GM10266 (cell line): ENCODE measurements around the gene CATSPERD.

ENCODE experiments used
- DNase-seq: peaks from one replicate; pipeline ENCODE4 v3.0.0; 2012; ENCODE audit errors: extremely low spot score
- TF ChIP-seq, protein P1 (sequence below): IDR thresholded peaks from 2 replicates; pipeline ENCODE4 v1.5.1; 2012; ENCODE audit warnings: mild to moderate bottlenecking, low read depth; ENCODE audit not compliant: control insufficient read depth, insufficient read depth; ENCODE audit errors: missing control alignments

CATSPERD gene

DNA sequence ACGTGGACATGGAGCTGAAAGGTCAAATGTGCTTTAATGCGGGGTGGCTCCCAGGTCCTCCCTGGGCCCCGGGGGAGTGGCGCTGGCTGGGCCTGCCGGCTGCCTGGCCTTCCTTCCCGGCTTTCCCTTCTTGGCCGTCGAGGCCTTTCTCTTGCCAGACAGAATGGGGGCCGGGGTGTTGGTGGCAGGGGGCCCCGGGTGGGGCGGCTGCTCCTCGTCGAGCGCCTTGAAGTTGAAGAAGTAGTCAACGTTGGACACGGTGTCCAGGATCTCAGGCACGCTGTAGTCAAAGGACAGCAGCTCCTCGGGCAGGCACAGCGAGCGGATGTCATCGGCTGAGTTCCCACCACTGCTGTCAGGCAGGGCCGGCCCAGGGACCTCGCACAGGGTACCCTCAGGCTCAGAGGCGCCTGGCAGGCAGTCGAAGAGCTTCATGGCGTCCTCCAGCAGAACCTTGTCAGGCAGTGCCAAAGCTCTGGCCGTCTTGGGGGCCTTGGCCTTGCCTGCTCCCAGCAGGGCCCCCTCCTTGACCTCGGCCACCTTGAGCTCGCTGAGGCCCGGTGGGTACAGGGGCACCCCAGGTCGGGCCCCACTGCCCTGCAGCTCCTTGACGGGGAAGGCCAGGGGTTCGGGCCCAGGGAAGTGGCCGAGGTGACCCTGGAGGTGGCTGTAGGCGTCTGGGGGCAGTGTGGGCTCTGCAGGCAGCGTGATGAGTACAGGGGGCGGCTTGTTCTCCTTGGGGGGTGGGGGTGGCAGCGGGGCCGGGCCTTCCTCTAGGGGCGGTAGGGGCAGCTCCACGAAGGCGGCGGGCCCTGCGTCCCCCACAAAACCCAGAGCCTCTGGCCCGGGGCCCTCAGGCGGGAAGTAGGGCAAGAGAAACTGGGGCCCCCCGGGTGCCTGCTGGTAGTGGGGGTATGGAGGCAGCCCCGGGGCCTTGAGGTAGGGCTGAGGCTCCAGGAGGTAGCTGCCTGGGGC lies 62.8 kb downstream of the CATSPERD start:
- TF ChIP-seq, protein P1, sequence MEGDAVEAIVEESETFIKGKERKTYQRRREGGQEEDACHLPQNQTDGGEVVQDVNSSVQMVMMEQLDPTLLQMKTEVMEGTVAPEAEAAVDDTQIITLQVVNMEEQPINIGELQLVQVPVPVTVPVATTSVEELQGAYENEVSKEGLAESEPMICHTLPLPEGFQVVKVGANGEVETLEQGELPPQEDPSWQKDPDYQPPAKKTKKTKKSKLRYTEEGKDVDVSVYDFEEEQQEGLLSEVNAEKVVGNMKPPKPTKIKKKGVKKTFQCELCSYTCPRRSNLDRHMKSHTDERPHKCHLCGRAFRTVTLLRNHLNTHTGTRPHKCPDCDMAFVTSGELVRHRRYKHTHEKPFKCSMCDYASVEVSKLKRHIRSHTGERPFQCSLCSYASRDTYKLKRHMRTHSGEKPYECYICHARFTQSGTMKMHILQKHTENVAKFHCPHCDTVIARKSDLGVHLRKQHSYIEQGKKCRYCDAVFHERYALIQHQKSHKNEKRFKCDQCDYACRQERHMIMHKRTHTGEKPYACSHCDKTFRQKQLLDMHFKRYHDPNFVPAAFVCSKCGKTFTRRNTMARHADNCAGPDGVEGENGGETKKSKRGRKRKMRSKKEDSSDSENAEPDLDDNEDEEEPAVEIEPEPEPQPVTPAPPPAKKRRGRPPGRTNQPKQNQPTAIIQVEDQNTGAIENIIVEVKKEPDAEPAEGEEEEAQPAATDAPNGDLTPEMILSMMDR = no peak
- no peak for DNase-seq

DNA sequence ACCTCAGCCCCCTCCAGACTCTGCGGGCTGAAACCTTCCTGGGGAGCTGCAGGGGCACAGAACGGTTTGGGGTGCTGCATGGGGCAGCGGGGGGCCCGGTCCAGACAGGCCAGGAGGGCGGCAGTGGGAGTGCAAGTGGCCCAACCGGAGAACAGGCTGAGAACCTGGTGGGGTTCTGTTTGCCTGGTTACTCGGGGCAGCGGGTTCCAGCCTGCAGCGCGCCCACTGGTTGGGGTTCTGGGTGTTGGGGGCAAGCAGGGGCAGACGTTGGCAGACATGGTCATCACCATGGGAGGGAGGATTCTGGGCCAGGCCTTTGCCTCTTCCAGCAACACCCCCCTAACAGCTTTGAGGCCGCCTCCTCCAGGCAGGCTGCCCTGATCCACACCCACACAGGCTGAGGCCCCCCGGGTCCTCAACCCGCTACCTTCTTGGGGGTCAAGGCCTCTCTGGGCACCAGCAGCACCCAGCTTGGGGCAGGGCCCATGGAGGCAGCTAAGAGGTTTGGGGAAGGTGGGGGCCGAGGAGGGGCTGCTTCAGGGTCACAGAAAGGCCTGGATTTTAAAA lies 64.2 kb downstream of the CATSPERD start, which contains the start of gene PRR22:
TSS of gene PRR22 (minus strand) at position 166 of the 567 bp plus-strand sequence. CDS start at position 80, 86 bp downstream.
- TF ChIP-seq, protein P1 = no peak

DNA sequence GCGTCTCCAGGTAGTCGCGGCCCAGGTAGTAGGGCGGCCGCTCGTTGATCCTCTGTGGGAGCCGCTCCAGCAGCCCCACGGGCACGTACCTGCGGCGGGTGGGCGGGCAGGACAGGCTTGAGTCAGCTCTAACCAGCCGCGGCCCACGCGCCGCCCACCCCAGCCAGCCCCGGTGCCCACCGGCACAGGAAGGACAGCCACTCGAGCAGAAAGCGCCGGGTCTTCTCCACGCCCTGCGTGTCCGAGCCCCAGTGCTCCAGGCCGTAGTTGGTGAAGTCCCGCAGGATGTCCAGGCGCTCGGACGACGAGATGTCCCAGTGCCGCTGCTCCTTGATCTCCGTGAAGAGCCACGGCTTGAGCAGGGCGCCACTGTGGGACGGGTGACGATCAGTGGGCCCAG lies 65.0 kb downstream of the CATSPERD start:
- TF ChIP-seq, protein P1 = no peak
- DNase-seq = no peak

More for the DNA sequence above, 64.2 kb downstream of the CATSPERD start, which contains the start of gene PRR22:
- DNase-seq = no peak

DNA sequence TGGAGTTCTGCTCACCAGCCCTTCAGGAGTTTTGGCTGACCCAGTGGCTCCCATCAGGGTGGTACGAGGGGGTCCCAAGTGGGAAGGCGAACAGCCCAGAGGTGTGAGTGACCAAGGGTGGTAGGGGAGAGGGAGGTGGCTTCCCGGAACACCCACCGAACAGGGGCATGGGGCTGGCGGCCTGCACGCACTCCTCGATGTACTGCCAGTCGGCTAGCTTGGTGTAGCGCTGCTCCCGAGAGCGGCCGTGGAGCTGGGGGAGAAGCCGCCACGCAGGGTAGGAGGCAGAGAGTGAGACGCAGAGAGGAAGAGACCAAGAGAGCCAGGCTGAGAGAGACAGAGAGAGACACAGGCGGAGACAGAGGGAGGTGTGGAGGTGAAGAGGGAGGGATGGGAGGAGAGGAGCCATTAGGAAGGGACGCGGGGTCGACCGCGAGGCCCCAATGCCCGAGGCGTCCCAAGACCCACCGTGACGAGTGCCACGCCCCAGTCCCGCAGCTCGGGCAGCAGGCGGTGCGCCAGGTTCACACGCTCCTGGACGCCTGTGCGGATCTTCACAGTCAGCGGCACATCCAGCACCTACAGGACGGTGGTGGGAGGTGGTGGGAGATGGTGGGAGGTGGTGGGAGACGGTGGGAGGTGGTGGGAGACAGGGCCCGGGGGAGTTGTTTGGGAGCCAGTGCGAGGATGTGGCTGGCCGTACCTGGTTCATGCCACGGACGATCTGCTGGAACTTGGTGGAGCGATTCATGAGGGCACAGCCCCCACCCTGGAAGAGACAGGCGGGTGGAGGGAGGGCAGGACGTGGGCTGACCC lies 66.4 kb downstream of the CATSPERD start:
- TF ChIP-seq, protein P1 = no peak
- DNase-seq = no peak

DNA sequence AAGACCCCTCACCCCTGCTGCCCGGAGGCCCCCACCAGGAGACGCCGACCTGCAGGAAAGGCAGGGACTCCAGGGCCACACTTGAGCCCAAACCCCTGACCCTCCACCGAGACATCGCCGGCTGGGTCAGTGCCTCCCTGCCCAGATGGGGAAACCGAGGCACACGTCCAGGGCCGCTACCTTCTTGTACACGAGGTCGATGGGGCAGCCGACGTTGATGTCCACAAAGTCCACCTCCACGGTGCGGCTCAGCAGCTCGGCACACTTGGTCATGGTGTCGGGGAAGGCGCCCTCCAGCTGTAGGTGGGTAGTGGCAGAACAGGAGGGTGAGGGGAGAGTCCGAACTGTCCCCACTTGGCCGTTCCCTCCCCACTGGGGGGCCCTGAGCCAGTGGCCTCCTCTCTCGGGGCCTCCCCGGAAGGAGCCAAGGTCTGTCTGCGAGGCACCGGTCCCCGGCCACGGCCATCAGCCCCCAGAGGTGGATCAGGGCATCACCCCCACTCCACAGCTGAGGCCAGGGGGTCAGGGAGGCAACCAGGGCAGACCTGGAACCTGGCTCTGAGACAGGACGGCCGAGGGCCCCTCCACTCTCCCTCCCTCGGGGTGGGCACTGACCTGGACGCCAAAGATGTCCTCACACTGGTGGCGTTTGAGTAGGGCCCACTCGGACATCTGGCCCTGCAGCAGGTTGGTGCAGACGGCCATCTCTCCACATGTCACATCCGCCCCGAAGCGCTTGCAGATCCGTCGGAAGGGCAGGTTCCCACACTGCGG lies 67.2 kb downstream of the CATSPERD start:
- TF ChIP-seq, protein P1 = no peak
- DNase-seq = no peak

DNA sequence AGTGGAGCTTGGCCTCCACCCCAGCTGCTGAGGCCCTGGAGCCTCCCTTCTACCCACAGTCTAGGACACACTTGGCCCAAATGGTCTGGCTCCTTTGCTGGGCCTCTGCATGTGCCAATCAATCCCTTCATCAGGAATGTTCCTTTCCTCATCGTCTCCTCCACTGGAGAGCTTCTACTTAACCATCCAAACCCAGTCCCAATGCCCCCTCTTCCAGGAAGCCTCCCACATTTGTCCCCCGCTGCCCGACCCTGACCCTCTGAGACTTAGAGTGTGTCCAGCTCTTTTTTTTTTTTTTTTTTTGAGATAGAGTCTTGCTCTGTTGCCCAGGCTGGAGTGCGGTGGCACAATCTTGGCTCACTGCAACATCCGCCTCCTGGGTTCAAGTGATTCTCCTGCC lies 68.0 kb downstream of the CATSPERD start:
- TF ChIP-seq, protein P1 = no peak
- DNase-seq = no peak
